Colonic mucosa (tissue), 4 donors: ENCODE results near the gene RUSF1. TPM values are rescaled to one million over a fixed set of nuclear protein-coding genes. Genes with fewer than 3 reads are reported as not detected.
"Not testable (repeated sequence)": the region's sequence is repeated elsewhere in the genome, so short reads cannot be mapped to it uniquely, and the experiment has no call there.

Experiments
- DNase-seq: peaks from one replicate; pipeline ENCODE4 v3.0.0-alpha.2; 2020
- H3K27ac ChIP-seq: fragments of 200-600 bp; one replicate; pipeline ENCODE4 v1.8.0; 2021
- H3K27me3 ChIP-seq: fragments of 200-600 bp; one replicate; pipeline ENCODE4 v1.8.0; 2021
- H3K36me3 ChIP-seq: fragments of 200-600 bp; one replicate; pipeline ENCODE4 v1.8.0; 2021
- H3K4me1 ChIP-seq: fragments of 200-600 bp; one replicate; pipeline ENCODE4 v1.8.0; 2021; ENCODE audit warnings: mild to moderate bottlenecking
- H3K4me3 ChIP-seq: fragments of 200-600 bp; one replicate; pipeline ENCODE4 v1.8.0; 2021
- H3K9ac ChIP-seq, 2 donors: one replicate each; pipeline ENCODE4 v1.7.0; 2013; ENCODE audit warnings: control low read depth in 2 of 2, low read depth in 2 of 2, low read length in 2 of 2
- H3K9me3 ChIP-seq: fragments of 200-600 bp; one replicate; pipeline ENCODE4 v1.8.0; 2021
- intact Hi-C: fragments of 100-400 bp; cut with DNase I; formaldehyde crosslinking; loops from one replicate; pipeline ENCODE4 v1.14.1; 2022
- total RNA-seq, 2 donors: library from RNA; stranded (reverse); fragmentation: NEBNext Ultra II Directional in 1 of 2; extraction: Animal tissue kit (Norgen Biotek cat#: 25700) in 1 of 2; gene quantifications; one replicate each; pipeline ENCODE4 v1.2.1, GENCODE V29; 2021
- TF ChIP-seq, protein P1 (sequence below): fragments of 200-600 bp; IDR thresholded peaks from one replicate; pipeline ENCODE4 v1.8.0; 2022; ENCODE audit warnings: antibody characterized with exemption, mild to moderate bottlenecking
- donor health status: healthy.
- donor health status: DM: no; HTN: no; CAD: no.
- donor health status: DM: no; HTN: no; CAD: no.

RUSF1 gene
- total RNA-seq, 2 donors from 2014 or later, result 53.3 to 78.1 TPM

GRCh38 chr16:31484491-31485171, 23.6 kb downstream of the RUSF1 start:
- H3K9ac ChIP-seq, result peak overlapping the region; percentile 12 to 49
- intact Hi-C loops, result no loop called here
- TF ChIP-seq, protein P1, sequence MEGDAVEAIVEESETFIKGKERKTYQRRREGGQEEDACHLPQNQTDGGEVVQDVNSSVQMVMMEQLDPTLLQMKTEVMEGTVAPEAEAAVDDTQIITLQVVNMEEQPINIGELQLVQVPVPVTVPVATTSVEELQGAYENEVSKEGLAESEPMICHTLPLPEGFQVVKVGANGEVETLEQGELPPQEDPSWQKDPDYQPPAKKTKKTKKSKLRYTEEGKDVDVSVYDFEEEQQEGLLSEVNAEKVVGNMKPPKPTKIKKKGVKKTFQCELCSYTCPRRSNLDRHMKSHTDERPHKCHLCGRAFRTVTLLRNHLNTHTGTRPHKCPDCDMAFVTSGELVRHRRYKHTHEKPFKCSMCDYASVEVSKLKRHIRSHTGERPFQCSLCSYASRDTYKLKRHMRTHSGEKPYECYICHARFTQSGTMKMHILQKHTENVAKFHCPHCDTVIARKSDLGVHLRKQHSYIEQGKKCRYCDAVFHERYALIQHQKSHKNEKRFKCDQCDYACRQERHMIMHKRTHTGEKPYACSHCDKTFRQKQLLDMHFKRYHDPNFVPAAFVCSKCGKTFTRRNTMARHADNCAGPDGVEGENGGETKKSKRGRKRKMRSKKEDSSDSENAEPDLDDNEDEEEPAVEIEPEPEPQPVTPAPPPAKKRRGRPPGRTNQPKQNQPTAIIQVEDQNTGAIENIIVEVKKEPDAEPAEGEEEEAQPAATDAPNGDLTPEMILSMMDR, result no peak
- DNase-seq, result peak; percentile 72
- H3K27ac ChIP-seq, result peak overlapping the region; percentile 55
- no peak overlapping the region for H3K4me3 ChIP-seq
- peaks cover 7% of the 10 kb centered on the region for H3K4me1 ChIP-seq
- no peaks in the 10 kb centered on the region for H3K27me3 ChIP-seq
- H3K9me3 ChIP-seq, result no peaks in the 10 kb centered on the region
- no peaks in the 10 kb centered on the region for H3K36me3 ChIP-seq

DNA sequence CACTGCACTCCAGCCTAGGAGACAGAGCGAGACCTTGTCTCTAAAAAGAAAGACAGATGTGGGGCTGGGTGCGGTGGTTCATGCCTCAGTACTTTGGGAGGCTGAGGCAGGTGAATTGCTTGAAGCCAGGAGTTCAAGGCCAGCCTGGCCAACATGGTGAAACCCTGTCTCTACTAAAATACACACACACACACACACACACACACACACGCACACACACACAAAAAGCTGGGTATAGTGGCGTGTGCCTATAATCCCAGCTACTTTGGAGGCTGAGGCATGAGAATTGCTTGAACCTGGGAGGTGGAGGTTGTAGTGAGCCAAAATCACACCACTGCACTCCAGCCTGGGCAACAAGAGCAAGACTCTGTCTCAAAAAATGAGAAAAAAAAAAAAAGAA, 24.1 kb downstream of the RUSF1 start:
- H3K4me3 ChIP-seq, intact Hi-C loops, H3K36me3 ChIP-seq, H3K9ac ChIP-seq, H3K27me3 ChIP-seq, H3K9me3 ChIP-seq, DNase-seq, H3K4me1 ChIP-seq: not testable (repeated sequence)
- H3K27ac ChIP-seq, result peak overlapping the region; percentile 55

DNA sequence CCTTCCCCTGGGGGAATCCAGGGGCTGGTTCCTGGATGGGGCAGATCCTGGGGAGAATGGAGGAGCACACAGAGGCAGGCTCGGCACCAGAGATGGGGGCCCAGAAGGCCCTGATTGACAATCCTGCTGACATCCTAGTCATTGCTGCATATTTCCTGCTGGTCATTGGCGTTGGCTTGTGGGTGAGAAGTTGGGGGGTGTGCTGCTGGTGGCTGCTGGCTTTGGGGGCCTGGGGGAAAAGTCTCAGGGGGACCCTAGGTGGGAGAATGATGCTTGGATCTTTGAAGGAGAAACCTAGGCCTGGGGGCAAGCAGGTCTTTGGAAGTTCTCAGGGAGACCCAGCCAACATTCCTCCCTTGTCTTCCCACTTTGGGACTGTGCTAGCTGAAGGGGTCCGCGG, 25.1 kb downstream of the RUSF1 start, which contains the start of gene SLC5A2:
SLC5A2 (plus strand) TSS at position 43 of the 400 bp plus-strand sequence; CDS start at position 57, 14 bp downstream.
- H3K9ac ChIP-seq, result no peak within 1 kb of the TSS
- no peak for DNase-seq
- no peak within 1 kb of the TSS for H3K4me3 ChIP-seq
- H3K27ac ChIP-seq, result no peak within 1 kb of the TSS
- H3K36me3 ChIP-seq, result no peaks in the 10 kb centered on the region
- H3K9me3 ChIP-seq, result no peaks in the 10 kb centered on the region
- intact Hi-C loops, result no loop called here
- H3K27me3 ChIP-seq, result no peaks in the 10 kb centered on the region
- peaks cover 1% of the 10 kb centered on the region for H3K4me1 ChIP-seq
- TF ChIP-seq, protein P1, result no peak

DNA sequence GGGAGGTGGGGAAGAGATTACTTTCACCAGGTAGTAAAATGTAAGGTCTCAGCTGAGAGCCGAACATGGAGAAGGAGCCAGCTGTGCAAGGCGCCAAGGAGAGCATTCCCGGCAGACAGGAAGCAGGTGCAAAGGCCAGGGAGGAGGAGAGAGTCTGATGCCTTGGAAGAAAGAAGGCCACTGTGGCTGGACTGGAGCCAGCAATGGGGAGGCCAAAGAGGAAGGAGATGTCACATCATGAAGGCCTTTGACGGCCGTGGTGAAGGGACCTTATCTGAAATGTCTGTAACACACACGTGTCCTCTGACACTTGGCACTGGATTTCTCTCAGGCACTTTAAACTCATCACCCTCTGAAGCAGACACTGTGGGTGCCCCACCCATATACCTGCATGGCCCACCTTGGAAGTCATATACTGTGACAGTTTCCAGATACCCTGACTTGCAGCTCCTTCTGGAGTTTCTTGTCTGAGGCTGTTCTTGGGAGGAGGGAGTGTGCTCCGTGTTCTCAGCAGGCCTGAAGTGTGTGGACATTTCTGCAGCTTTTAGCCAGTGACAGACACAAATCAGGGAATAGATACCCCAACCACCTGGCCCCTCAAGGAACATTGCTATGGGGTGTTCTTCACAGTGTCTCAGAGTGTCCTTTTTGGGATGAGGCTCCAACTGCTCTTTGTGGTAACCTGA, 27.2 kb downstream of the RUSF1 start:
- H3K27ac ChIP-seq, result peak overlapping the region; percentile 2
- DNase-seq, result peak; percentile 71
- intact Hi-C loops, result no loop called here
- no peak overlapping the region for H3K9ac ChIP-seq
- H3K36me3 ChIP-seq, result no peaks in the 10 kb centered on the region
- peaks cover 6% of the 10 kb centered on the region for H3K4me1 ChIP-seq
- TF ChIP-seq, protein P1, result no peak
- H3K9me3 ChIP-seq, result no peaks in the 10 kb centered on the region
- no peak overlapping the region for H3K4me3 ChIP-seq
- H3K27me3 ChIP-seq, result no peaks in the 10 kb centered on the region

DNA sequence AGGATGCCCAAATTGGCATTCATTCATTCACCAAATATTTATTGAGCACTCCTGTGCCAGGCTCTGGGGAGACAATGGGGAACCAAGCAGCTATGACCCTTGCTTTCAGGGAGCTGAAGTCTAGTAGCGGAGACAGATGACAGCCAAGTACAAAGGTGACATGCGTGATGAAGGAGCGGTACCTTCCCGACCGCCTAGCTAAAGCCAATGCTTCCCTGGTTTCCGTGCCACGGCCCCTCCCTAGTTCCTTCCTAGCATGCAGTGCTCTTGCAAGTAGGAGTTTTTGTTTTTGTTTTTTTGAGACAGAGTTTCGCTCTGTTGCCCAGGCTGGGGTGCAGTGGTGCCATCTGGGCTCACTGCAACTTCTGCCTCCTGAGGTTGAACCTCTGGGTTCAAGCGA, 28.4 kb downstream of the RUSF1 start:
- no peaks in the 10 kb centered on the region for H3K36me3 ChIP-seq
- TF ChIP-seq, protein P1, result no peak
- intact Hi-C loops, result no loop called here
- H3K4me1 ChIP-seq, result peaks cover 10% of the 10 kb centered on the region
- no peak for DNase-seq
- no peak overlapping the region for H3K27ac ChIP-seq
- H3K4me3 ChIP-seq, result no peak overlapping the region
- no peaks in the 10 kb centered on the region for H3K9me3 ChIP-seq
- H3K27me3 ChIP-seq, result no peaks in the 10 kb centered on the region
- H3K9ac ChIP-seq, result no peak overlapping the region

DNA sequence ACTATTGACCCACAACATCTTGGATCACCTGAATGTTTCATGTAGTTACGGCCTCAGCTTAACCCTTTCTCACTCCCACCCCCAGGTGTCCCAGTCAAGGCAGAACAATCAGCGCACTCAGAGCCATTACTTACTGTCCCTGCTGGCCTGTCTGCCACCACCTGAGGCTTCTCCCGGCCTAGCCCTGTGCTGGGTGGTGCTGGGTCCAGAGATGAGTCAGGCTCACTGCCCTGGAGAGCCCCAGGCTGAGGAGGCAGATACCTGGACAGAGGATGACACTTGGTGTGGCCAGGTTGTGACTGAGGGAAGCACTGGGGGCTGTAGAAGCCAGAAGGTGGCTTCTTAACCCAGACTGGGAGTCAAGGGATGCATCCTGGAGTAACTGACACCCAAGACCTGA, 29.2 kb downstream of the RUSF1 start:
- H3K4me1 ChIP-seq, result peaks cover 10% of the 10 kb centered on the region
- H3K36me3 ChIP-seq, result no peaks in the 10 kb centered on the region
- intact Hi-C loops, result no loop called here
- no peak overlapping the region for H3K9ac ChIP-seq
- TF ChIP-seq, protein P1, result no peak
- no peak overlapping the region for H3K4me3 ChIP-seq
- no peaks in the 10 kb centered on the region for H3K27me3 ChIP-seq
- DNase-seq, result no peak
- H3K27ac ChIP-seq, result no peak overlapping the region
- no peaks in the 10 kb centered on the region for H3K9me3 ChIP-seq
